Measurements from ENCODE around the gene PCNA.
A peak's percentile ranks its signal among the peaks of the same experiment; 100 is the strongest.
"Not testable (repeated sequence)": the region's sequence is repeated elsewhere in the genome, so short reads cannot be mapped to it uniquely, and the experiment has no call there.

The PCNA gene

DNA sequence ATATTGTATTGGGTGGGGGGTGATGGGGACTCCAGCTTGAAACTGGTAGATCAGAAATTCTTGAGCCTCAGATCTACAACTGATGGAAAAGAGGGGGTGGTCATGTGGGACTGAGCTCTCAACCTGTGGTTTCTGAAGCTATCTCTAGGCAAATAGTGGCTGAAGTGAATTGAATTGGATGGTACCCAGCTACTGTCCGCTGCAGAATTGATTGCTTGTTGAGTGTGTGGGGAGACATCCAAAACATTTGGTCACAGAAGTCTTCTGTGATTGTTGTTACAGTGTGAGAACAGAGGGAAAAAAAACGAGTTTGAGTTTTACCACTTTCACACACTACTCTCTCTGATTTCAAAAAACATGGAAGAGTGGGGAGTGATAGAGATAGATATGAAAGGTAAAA lies 21.9 kb upstream of the PCNA start:
- DNase-seq (ENCODE audit: low spot score), result peak; percentile 90

GRCh38 chr20:5140195-5140594 lies 20.4 kb upstream of the PCNA start:
- DNase-seq (ENCODE audit: low spot score), result no peak

GRCh38 chr20:5136096-5136495 lies 16.3 kb upstream of the PCNA start:
- DNase-seq (ENCODE audit: low spot score), result no peak

DNA sequence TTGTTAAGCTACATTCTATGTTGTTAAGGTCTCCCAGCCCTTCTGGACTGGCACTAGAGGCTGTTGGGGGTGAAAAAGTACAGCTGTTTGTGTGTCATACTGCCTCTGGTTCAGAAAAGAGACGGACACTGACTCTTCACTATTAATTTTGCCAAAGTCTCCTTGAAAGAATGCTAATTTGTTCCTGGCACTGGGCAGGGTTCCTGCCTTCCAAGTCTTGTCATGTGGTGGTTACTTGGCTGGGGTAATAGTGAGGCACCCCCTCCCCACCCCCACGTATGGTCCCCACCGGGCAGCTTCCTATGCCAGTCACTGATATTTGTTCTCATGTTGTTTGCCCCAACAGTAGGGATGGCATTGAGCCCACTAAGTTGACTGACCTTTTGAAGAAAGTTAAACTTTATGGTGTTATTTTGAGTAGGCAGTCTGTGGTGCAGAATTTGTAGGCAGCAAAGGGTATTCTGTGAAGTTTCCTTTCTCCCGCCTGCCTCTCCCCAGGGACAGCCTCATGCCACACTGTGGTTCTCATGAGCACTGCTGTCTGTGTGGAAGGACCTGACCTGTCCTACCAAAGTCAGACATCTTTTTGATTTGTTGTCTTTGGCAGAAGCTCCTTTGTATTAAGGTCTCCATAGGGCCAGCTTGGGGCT lies 15.7 kb upstream of the PCNA start:
- DNase-seq (ENCODE audit: low spot score), result peak; percentile 82

DNA sequence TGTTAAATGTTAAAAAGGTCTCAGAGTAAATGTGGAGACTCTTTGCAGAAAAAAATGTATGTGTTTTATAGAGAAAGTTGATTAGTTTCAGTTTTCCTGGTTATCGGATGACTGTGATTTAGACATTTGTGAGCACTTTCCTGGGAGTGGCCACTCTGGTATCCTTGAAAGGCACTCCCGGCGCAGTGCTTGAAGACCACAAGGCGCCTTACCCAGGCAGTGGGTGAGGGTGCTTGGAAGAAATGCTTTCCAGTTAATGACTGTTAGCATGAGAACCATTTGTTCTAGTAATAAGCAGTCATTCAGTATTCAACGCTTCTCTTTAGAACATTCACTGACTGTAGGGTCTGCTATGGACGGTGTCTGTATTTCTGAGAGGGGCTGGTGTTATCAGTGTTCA lies 14.2 kb upstream of the PCNA start:
- DNase-seq (ENCODE audit: low spot score), result no peak

DNA sequence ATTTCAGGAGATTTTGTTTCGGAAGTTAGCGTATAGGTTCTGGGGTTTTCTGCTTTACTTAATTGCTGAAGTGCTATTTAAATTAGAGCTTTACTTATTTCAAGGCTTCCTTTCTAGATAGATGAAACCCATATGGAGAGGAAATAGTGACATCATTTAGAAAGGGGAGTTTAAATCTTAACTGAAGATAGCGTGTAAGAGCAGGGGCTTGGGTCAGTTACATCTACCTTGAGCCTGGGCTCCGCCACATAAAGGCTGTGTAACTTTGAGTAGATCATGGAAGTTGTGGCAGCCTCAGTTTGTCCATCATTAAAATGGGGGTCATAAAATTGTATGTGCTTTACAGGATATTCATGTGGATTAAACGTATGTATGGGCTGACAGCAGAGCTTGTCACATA lies 11.7 kb upstream of the PCNA start:
- DNase-seq (ENCODE audit: low spot score), result no peak

DNA sequence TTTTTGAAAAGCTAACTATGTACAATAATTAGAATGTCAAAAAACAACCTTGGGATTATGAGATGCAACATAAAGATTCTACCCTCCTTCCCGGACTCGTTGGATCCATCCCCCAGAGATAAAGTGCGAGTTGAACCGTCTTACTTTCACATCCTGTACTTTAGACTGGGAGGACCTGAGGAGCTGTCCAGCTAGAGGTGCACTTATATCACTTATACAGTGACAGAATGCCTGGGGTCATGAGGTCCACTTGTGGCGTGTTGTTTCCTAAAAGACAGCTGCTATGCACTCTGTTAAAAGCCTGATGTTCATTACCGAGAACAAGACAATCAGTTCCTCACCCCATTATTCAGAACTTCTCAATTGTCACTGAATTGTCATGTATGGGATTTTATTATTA lies 9.1 kb upstream of the PCNA start:
- DNase-seq (ENCODE audit: low spot score), result no peak

DNA sequence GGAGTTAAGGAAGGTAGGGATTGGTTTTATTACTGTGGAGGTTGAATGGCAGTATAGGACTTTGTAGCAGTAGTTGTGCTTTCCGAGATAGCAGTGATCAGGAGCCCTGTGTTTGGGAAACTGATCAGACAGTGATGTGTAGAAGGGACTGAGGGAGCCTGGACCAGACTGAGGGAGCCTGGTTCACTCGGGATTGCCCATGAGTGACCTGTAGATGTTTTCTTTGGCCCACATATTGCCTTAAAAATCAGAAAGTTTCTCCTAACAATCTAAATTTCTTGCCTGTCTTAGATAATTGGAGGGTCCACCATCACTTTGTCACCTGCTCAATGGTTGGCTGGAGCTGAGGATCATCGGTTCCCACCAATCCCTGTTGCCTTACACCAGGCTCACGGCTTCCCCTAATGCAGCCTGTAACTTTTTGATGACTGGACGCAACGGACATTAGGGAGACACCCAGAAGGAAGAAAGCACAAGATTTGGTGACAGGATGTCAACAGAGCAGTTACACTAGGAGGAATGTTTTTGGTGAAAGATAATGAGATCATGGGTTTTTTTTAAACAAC lies 8.2 kb upstream of the PCNA start:
- peak; percentile 24 for DNase-seq (ENCODE audit: low spot score)

- peak; percentile 60 for DNase-seq (ENCODE audit: low spot score)
Measured at GRCh38 chr20:5127204-5127858, 7.6 kb upstream of the PCNA start.

DNA sequence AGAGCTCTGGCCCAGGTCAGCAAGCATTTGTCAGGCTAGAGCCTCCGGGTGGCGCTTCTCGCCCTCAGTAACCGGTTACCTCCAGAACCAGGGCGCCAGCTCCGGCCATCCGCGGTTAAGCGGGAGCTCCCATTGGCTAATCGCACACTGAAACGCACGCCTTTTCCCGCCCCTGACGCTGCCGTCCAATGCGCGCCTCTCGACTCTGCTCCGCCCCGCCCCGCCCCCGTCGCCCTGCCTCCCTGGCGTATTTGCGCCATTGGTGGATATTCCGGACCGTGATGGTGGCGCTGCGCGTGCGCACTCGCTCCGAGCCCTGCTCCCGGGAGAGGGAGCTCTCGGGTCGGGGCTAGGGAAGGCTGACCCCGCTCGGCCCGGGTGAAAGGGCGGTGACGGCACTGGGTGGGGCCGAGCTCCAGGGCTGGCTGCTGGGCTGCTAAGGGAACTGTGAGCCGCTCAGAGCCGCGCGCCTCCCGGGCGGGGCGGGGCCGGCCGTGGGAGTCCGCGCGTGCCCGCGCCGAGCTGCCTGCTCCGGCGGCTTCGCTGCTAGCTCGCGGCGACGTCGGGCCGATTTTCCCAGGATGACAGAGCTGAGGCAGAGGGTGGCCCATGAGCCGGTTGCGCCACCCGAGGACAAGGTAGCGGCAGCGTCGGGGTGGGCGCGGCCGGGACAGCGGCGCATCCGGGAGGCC lies 6.9 kb upstream of the PCNA start, which contains the start of gene CDS2:
CDS2 (plus strand) TSS at position 497 of the 692 bp plus-strand sequence; CDS start at position 582, 85 bp downstream.
- DNase-seq (ENCODE audit: low spot score), result peak; percentile 100

DNA sequence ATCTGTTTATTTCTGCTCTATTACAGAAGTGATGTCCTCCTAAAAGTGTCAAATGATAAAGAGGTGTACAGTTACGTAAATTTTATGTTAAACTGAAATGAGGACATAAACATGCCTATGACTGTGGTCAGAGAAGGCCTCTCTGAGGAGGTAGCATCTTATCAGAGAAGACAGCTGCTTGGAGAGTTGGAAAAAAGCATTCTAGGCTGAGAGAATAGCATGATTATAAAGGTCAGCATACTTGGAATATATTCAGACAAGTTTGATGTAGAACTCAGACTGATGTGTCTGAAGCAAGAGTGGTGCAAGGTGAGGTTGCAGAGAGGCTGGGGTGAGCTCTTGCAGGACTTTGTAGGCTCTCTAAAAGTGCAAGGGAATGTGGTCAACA lies 3.1 kb upstream of the PCNA start:
- no peak for DNase-seq (ENCODE audit: low spot score)

GRCh38 chr20:5120185-5120476 lies 373 bp upstream of the PCNA start:
- DNase-seq (ENCODE audit: low spot score), result no peak

- DNase-seq (ENCODE audit: low spot score), result no peak
Measured at GRCh38 chr20:5119143-5119434, 669 bp downstream of the PCNA start.

GRCh38 chr20:5118220-5119142 lies 1.3 kb downstream of the PCNA start:
- DNase-seq (ENCODE audit: low spot score), result no peak

GRCh38 chr20:5116875-5117274 lies 2.9 kb downstream of the PCNA start:
- DNase-seq (ENCODE audit: low spot score), result no peak

GRCh38 chr20:5114403-5114802 lies 5.4 kb downstream of the PCNA start:
- no peak for DNase-seq (ENCODE audit: low spot score)

GRCh38 chr20:5113615-5113986 lies 6.2 kb downstream of the PCNA start:
- no peak for DNase-seq (ENCODE audit: low spot score)

GRCh38 chr20:5109276-5109675 lies 10.5 kb downstream of the PCNA start:
- DNase-seq (ENCODE audit: low spot score), result peak; percentile 80

DNA sequence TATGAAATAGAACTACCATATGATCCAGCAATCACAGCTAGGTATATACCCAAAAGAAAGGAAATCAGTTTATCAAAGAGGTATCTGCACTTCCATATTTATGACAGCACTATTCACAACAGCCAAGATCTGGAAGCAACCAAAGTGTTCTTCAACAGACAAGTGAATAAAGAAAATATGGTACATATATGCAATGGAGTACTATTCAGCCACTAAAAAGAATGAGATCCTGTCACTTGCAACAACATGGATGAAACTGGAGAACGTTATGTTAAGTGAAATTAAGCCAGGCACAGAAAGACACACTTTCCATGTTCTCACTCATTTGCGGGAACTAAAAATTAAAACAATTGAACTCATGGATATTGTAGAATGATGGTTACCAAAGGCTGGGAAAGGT lies 15.3 kb downstream of the PCNA start:
- no peak for DNase-seq (ENCODE audit: low spot score)

GRCh38 chr20:5100684-5101347 lies 18.9 kb downstream of the PCNA start:
- peak; percentile 66 for DNase-seq (ENCODE audit: low spot score)

GRCh38 chr20:5099909-5100308 lies 19.8 kb downstream of the PCNA start:
- DNase-seq (ENCODE audit: low spot score), result not testable (repeated sequence)

DNA sequence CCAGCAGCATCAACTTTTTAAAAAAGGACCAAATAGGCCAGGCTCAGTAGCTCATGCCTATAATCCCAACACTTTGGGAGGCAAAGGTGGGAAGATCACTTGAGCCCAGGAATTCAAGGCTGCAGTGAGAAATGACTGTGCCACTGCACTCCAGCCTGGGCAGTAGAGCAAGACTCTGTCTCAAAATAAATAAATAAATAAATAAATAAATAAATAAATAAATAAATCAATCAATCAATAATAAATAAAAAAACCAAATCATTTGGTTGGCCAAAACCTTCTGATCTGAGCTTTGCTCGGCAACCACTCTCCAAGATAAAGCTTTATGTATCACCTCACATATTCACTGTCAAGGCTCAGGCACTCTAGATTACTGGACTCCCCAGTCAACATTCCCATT lies 20.7 kb downstream of the PCNA start:
- not testable (repeated sequence) for DNase-seq (ENCODE audit: low spot score)
